Urinary bladder (tissue), 4 donors: ENCODE measurements around the gene SPTLC2. TPM values are rescaled to one million over a fixed set of nuclear protein-coding genes. Genes with fewer than 3 reads are reported as not detected.
"Not testable (repeated sequence)": the region's sequence is repeated elsewhere in the genome, so short reads cannot be mapped to it uniquely, and the experiment has no call there.

Source experiments
- DNase-seq: peaks from one replicate; pipeline ENCODE4 v3.0.0-alpha.2; 2015; ENCODE audit errors: extremely low spot score
- H3K27ac ChIP-seq: one replicate; pipeline ENCODE4 v1.5.1; 2013; ENCODE audit warnings: low read depth, mild to moderate bottlenecking, moderate library complexity
- H3K36me3 ChIP-seq: one replicate; pipeline ENCODE4 v1.6.1; 2013; ENCODE audit warnings: mild to moderate bottlenecking, moderate library complexity; ENCODE audit not compliant: insufficient read depth
- H3K4me1 ChIP-seq: one replicate; pipeline ENCODE4 v1.6.1; 2013; ENCODE audit warnings: mild to moderate bottlenecking, moderate library complexity; ENCODE audit not compliant: insufficient read depth
- H3K4me3 ChIP-seq: one replicate; pipeline ENCODE4 v1.5.1; 2013; ENCODE audit warnings: low read depth, low read length
- WGBS: extraction: QIAGEN DNeasy Blood & Tissue Kit; methylation state at CpG from one replicate; pipeline ENCODE4 v1.1.7; 2013; 5-methylcytosine and 5-hydroxymethylcytosine counted together
- polyA plus RNA-seq: library from polyadenylated mRNA; stranded (reverse); fragments of 200-250 nt; gene quantifications from one replicate; pipeline ENCODE4 v1.2.3, GENCODE V29; 2013
- total RNA-seq: library from RNA; depleted of rRNA; stranded (reverse); fragments of >200 nt; gene quantifications from one replicate; pipeline ENCODE4 v1.2.3, GENCODE V29; 2014
- donor health status: healthy with polysubstance abuse.
- donor health status: healthy.

Gene SPTLC2
- total and polyA plus RNA-seq, 2 donors = 12.8 to 55.0 TPM

DNA sequence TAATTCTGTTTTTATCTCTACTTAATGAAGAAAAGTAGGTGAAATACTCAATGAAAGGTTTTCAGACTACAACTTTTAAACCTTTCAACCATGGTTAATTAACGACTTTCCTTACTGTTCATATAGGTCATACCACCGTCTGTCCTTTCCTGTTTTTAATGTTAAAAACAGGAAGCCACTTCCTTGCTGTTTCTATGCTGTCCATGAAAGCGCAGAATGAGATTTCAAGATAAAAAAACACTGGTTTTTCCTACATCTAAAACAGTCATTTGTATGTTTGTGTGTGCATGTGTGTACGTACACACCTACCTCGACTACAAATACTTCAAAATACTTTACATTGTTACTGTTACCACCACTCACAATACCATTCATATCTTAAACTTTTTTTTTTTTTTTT is 27.3 kb downstream of the SPTLC2 start:
- H3K4me3 ChIP-seq = no peak overlapping the region
- DNase-seq = no peak
- H3K27ac ChIP-seq = no peak overlapping the region

DNA sequence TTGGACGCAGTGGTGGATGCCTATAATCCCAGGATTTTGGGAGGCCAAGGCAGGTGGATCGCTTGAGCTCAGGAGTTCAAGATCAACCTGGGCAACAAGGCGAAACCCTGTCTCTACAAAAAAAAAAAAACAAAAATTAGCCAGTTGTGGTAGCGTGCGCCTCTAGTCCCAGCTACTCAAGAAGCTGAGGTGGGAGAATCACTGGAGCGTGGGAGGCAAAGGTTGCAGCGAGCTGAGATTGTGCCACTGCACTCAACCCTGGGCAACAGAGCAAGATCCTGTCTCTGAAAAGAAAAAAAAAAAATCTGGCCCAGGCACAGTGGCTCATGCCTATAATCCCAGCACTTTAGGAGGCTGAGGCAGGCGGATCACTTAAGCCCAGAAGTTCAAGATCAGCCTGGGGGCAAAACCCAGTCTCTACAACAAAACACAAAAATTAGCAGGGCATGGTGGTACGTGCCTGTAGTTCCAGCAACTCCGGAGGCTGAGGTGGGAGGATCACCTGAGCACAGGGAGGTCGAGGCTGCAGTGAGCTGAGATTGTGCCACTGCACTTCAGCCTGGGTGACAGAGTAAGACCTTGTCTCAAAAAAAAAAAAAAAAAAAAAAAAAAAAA is 27.9 kb downstream of the SPTLC2 start:
- WGBS = 91% methylated on average over 11 of the region's 11 CpGs
- not testable (repeated sequence) for H3K36me3 ChIP-seq, H3K4me3 ChIP-seq, H3K27ac ChIP-seq, H3K4me1 ChIP-seq, DNase-seq

More for the DNA sequence above, 27.3 kb downstream of the SPTLC2 start:
- WGBS = 69% methylated on average over 5 of the region's 5 CpGs
- peaks cover 2% of the 10 kb centered on the region for H3K4me1 ChIP-seq
- peaks cover 2% of the 10 kb centered on the region for H3K36me3 ChIP-seq

DNA sequence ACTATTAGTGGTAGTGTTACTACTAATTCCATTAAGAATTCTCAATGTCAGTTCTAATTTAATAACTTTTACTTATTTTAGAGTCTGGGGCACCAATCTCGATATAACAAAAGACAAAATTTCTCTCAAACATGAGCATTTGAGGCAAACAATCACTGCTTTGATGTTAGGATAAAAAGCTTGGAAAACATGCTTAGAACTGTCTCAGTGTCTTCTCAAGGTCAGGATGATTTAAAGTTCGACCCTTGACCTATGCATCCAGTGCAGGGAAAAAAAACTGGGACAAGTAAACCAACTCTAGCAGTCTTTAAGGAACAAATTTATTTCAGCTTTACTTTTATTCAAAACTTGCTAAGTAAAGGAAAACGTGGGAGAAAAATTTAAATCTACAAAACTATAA is 31.1 kb downstream of the SPTLC2 start:
- no peak overlapping the region for H3K27ac ChIP-seq
- DNase-seq = no peak
- WGBS = 74% methylated on average over 3 of the region's 3 CpGs
- no peak overlapping the region for H3K4me3 ChIP-seq
- no peaks in the 10 kb centered on the region for H3K4me1 ChIP-seq
- H3K36me3 ChIP-seq = peaks cover 2% of the 10 kb centered on the region

DNA sequence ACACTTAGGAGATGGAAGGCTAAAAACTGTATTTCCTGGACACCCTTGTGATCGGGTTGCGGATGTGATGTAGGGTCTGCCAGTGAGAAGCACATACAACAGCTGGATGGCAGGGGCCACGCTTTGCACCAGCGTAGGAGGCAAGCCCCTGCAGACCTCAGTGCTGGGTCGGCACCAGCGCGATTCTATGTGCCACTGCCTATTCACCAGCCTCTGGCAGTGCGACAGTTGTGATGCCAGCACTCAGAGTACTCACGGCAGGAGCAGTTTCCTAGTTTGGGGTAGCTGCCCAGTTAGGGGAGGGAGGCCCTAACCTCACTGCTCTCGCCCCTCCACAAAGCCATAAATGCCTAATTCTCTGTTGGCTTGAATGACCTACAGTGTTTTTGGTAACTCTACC is 31.6 kb downstream of the SPTLC2 start:
- no peak overlapping the region for H3K27ac ChIP-seq
- no peaks in the 10 kb centered on the region for H3K4me1 ChIP-seq
- H3K36me3 ChIP-seq = peaks cover 2% of the 10 kb centered on the region
- no peak overlapping the region for H3K4me3 ChIP-seq
- no peak for DNase-seq
- WGBS = 80% methylated on average over 10 of the region's 10 CpGs

DNA sequence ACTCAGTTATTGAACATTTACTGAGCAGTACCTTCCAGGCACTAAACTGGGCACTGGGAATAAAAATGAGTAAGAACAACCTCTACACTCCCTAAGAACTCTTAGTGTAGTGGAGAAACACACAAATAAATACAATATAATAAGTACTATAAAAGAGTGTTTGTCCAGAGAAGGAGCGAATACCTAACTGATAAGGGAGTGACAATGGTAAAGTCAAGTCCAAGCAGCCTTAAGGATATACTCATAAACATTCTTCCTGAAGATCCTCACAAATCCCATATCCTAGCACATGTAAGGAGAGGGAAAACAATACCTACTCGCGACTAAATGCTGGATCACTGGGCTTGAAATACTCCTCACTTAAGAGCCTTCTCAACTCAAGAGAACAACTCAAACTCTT is 32.8 kb downstream of the SPTLC2 start:
- no peak overlapping the region for H3K4me3 ChIP-seq
- H3K36me3 ChIP-seq = peaks cover 2% of the 10 kb centered on the region
- no peaks in the 10 kb centered on the region for H3K4me1 ChIP-seq
- no peak for DNase-seq
- 65% methylated on average over 3 of the region's 3 CpGs for WGBS
- H3K27ac ChIP-seq = no peak overlapping the region

DNA sequence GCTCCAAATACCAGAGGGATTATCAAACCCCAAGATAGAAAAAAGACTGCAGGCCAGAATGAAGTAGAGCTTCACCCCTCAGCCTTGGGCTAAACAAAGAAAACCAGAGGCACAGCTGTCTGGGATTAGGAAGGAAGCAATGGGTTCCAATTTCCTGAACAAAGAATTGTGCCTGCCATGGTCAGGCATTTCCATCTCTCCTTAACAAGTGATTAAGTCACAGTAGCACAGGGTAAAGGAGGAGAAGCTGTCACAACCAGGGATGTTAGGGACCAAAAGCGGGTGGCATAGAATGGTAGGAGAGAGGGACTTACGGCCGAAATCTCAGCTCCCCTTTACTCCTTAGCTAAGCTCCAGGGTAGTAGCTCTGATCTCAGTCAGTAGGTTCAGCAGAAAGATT is 33.9 kb downstream of the SPTLC2 start:
- Histone ChIP-seq H3K36me3 (peaks cover 2% of the 10 kb centered on the region), H3K4me1 (no peaks in the 10 kb centered on the region), H3K4me3 (no peak overlapping the region), H3K27ac (no peak overlapping the region)
- 68% methylated on average over 3 of the region's 3 CpGs for WGBS
- DNase-seq = no peak

DNA sequence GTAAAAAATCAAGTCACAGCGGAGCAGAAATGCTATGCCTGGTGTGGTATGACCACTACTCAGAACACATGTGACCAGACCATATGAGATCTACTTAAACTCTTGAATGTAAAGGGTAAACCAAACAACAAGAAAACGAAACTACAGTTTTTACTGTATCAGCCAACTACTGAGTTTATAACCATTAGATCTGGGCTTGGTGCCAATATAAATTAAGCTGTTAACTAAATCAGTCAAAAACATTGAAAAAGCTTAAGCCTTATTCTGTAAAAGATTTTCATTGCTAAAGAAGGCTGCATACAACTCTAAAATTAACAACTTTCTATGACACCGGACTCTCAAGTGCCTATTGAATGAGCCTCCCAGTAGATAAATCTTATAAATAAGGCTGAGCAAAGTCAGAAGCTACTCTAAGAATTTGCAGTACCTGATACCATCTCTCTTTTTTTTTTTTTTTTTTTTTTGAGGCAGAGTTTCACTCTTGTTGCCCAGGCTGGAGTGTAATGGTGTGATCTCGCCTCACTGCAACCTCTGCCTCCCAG is 35.4 kb downstream of the SPTLC2 start:
- WGBS = 23% methylated on average over 4 of the region's 4 CpGs
- Histone ChIP-seq H3K36me3 (no peaks in the 10 kb centered on the region), H3K4me1 (no peaks in the 10 kb centered on the region), H3K27ac (peak overlapping the region; percentile 38), H3K4me3 (no peak overlapping the region)
- DNase-seq = peak; percentile 69

DNA sequence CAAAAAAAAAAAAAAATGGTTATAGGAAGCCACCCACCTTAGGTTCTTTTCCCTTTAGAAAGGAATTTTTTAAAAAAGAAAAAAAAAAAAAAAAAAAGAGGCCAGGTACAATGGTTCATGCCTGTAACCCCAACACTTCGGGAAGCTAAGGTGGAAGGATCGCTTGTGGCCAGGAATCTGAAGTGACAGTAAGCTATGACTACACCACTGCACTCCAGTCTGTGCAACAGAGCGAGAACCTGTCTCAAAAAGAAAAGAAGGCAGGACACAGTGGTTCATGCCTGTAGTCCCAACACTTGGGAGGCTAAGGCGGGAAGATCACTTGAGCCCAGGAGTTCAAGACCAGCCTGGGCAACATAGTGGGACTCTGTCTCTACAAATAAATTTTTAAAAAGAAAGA is 36.0 kb downstream of the SPTLC2 start:
- Histone ChIP-seq H3K4me1 (no peaks in the 10 kb centered on the region), H3K27ac (no peak overlapping the region), H3K4me3 (no peak overlapping the region), H3K36me3 (no peaks in the 10 kb centered on the region)
- no peak for DNase-seq
- WGBS = 92% methylated on average over 4 of the region's 4 CpGs

DNA sequence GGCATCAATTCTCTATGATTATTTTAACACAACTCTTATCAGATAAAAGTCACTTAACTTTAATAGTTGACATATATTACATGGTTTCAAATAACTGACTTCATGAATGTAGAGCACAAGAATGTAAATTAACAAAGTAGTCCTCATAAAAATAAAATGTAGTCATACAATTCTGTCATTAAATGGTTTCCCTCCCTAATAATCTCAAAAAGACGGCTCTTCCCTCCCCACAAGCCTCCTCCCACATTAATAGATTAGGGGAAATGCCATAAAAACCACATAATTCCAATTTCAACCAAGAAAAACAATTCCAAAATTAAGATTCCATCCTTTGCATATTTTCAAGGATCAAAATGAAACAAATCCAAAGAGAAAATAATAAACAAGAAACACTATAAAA is 36.7 kb downstream of the SPTLC2 start:
- H3K4me1 ChIP-seq = no peaks in the 10 kb centered on the region

DNA sequence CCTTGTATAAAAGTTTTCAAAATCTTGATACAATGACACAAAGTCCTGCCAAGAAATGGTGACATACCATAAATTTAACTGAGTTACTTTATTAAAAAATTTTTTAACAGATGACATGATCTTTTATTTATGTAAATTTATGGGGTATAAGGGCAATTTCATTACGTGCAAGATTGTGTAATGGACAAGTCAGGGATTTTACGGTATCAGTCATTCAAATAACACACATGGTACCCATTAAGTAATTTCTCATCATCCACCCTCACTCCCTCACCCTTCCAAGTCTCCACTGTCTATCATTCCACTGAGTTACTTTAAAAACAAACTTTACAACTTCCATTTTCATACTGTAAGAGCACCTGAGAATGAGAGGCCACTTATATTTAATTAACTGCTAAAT is 37.4 kb downstream of the SPTLC2 start:
- no peak for DNase-seq
- 72% methylated on average over 2 of the region's 2 CpGs for WGBS

More for the DNA sequence above, 36.7 kb downstream of the SPTLC2 start:
- no peak for DNase-seq
- Histone ChIP-seq H3K27ac (no peak overlapping the region), H3K4me3 (no peak overlapping the region), H3K36me3 (no peaks in the 10 kb centered on the region)
- WGBS = 48% methylated on average over 1 of the region's 1 CpG

DNA sequence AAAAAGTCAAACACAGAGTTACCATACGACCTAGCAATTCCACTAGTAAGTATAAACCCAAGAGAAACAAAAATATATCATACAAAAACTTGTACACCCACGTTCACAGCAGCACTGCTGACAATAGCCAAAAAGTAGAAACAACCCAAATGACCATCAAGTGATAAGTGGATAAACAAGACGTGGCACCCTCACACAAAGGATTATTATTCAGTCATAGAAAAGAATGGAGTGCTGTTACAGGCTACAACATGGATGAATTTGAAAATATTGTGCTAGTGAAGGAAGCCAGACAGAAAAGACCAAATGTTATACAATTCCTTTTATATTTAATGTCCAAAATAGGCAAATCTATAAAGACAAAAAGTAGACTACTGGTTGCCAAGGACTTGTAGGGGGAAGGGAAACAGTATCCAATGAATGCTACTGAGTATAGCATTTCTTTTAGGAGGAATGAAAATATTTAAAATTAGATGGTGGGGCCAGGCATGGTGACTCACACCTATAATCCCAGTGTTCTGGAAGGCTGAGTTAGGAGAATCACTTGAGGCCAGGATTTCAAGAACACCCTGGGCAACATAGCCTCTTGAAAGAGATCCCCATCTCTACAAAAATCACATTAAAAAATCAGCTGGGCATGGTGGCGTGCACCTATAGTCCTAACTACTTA is 41.9 kb downstream of the SPTLC2 start:
- no peak for DNase-seq
- no peak overlapping the region for H3K4me3 ChIP-seq
- H3K36me3 ChIP-seq = no peaks in the 10 kb centered on the region
- WGBS = 59% methylated on average over 4 of the region's 4 CpGs
- H3K4me1 ChIP-seq = no peaks in the 10 kb centered on the region
- H3K27ac ChIP-seq = no peak overlapping the region

More for the DNA sequence above, 37.4 kb downstream of the SPTLC2 start:
- Histone ChIP-seq H3K36me3 (no peaks in the 10 kb centered on the region), H3K27ac (no peak overlapping the region), H3K4me1 (no peaks in the 10 kb centered on the region), H3K4me3 (no peak overlapping the region)

DNA sequence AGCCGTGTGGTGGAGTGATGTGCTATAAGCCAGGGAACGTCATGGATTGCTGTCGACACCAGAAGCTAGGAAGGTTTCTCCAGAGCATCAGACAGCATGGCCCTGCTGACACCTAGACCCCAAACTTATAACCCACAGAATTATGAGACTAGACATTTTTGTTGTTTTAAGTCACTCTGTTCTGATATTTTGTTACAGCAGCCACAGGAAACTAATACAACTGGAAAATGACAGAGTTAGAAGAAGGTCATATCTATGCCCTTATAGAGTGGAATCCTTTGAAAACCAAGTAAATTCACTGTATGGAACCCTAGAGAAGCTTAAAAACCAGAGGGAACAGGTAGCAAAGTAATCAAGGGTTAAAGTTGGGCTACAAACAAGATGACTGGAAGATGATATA is 42.5 kb downstream of the SPTLC2 start:
- WGBS = 98% methylated on average over 3 of the region's 3 CpGs
- no peak overlapping the region for H3K27ac ChIP-seq
- H3K4me1 ChIP-seq = no peaks in the 10 kb centered on the region
- H3K36me3 ChIP-seq = no peaks in the 10 kb centered on the region
- no peak for DNase-seq
- H3K4me3 ChIP-seq = no peak overlapping the region

DNA sequence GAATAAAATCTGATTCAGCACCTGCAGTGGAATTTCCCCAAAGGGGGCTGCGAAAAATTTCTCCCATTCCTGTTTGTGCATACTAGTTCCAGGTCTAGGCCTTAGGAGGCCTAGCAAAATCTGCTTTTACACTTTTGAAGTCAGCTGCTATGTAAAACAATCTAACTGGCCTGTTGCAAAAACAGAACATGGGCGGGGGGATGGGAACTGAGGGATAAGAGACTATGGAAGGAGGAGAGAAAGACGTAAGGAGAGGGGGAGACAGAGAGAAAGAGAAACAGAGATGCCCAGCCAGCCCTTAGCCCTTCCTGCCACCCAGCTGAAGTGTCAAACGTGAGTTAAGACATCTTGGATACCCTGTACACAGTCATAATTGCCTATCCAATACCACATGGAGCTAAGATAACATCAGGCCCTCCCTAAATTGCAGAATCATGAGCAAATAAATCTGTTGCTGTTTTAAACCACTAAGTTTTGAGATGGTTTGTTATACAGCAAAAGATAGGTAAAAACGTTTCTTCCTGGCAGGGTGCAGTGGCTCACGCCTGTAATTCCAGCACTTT is 45.6 kb downstream of the SPTLC2 start:
- no peak for DNase-seq
- Histone ChIP-seq H3K36me3 (no peaks in the 10 kb centered on the region), H3K27ac (no peak overlapping the region), H3K4me3 (no peak overlapping the region), H3K4me1 (no peaks in the 10 kb centered on the region)
- WGBS = 63% methylated on average over 6 of the region's 6 CpGs

DNA sequence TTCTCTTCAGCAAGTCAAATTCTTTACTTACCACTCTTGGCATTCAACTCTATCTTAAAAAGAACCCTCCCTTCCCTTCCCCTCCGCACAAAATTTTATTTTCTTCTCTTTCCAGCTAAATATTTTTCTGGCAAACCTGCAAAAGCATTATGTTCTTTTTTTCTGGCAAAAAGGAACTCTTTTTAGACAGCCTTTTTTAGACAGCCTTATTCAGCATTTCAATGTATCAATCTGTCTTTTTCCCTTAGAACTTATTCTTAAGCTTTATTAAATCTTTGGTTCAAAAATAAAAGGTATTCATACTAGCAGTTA is 50.5 kb downstream of the SPTLC2 start:
- Histone ChIP-seq H3K27ac (no peak overlapping the region), H3K36me3 (peaks cover 2% of the 10 kb centered on the region), H3K4me3 (no peak overlapping the region), H3K4me1 (no peaks in the 10 kb centered on the region)
- WGBS = 63% methylated on average over 1 of the region's 1 CpG
- no peak for DNase-seq
